GM12801 (cell line): ENCODE measurements around the gene MED1.

Experiments
- CTCF ChIP-seq: IDR thresholded peaks from one replicate; pipeline ENCODE4 v1.5.1; 2011; ENCODE audit warnings: control low read depth; ENCODE audit not compliant: insufficient read length; ENCODE audit errors: extremely low read depth

Gene MED1

GRCh38 chr17:39443326-39443725 lies 7.7 kb downstream of the MED1 start:
- no peak for TF ChIP-seq CTCF

GRCh38 chr17:39429600-39429999 lies 21.5 kb downstream of the MED1 start:
- TF ChIP-seq CTCF: no peak

GRCh38 chr17:39416141-39416540 lies 34.9 kb downstream of the MED1 start:
- TF ChIP-seq CTCF: no peak

GRCh38 chr17:39410279-39410678 lies 40.8 kb downstream of the MED1 start:
- no peak for TF ChIP-seq CTCF

GRCh38 chr17:39408360-39408759 lies 42.7 kb downstream of the MED1 start:
- no peak for TF ChIP-seq CTCF

GRCh38 chr17:39406951-39407350 lies 44.1 kb downstream of the MED1 start:
- no peak for TF ChIP-seq CTCF

- TF ChIP-seq CTCF: no peak
These were observed 45.6 kb downstream of the MED1 start for GRCh38 chr17:39405436-39405835.
